Glomerular endothelial cell (primary cell): ENCODE data around the gene FOXP2. TPM values are rescaled to one million over a fixed set of nuclear protein-coding genes. Genes with fewer than 3 reads are reported as not detected.
"Not testable (repeated sequence)": the region's sequence is repeated elsewhere in the genome, so short reads cannot be mapped to it uniquely, and the experiment has no call there.

Experiments used
- DNase-seq: peaks from one replicate; pipeline ENCODE4 v3.0.0-alpha.2; 2011; ENCODE audit warnings: low read depth, low spot score; ENCODE audit errors: extremely low read depth
- total RNA-seq: library from RNA; depleted of rRNA; stranded (reverse); fragments of >200 nt; gene quantifications from 2 replicates; pipeline ENCODE4 v1.2.3, GENCODE V29; 2015

Gene FOXP2
- total RNA-seq, 1 donor from 2014 or later, result 3.5 TPM

- no peak for DNase-seq
Measured at GRCh38 chr7:114488696-114489095, 74.1 kb downstream of the FOXP2 start.

- DNase-seq, result not testable (repeated sequence)
Measured at GRCh38 chr7:114497491-114497890, 82.9 kb downstream of the FOXP2 start.

GRCh38 chr7:114502454-114503254, 88.0 kb downstream of the FOXP2 start:
- no peak for DNase-seq

GRCh38 chr7:114504586-114504985, 90.0 kb downstream of the FOXP2 start:
- no peak for DNase-seq

- DNase-seq, result no peak
Measured at GRCh38 chr7:114507381-114507780, 92.8 kb downstream of the FOXP2 start.

- DNase-seq, result no peak
Measured at GRCh38 chr7:114508086-114508485, 93.5 kb downstream of the FOXP2 start.

GRCh38 chr7:114510824-114511223, 96.2 kb downstream of the FOXP2 start:
- DNase-seq, result not testable (repeated sequence)

GRCh38 chr7:114519240-114519639, 104.6 kb downstream of the FOXP2 start:
- DNase-seq, result no peak

- no peak for DNase-seq
Measured at GRCh38 chr7:114522081-114522480, 107.5 kb downstream of the FOXP2 start.

- no peak for DNase-seq
Measured at GRCh38 chr7:114527589-114527988, 113.0 kb downstream of the FOXP2 start.

GRCh38 chr7:114530057-114530611, 115.5 kb downstream of the FOXP2 start:
- DNase-seq, result no peak

- no peak for DNase-seq
Measured at GRCh38 chr7:114531326-114531725, 116.7 kb downstream of the FOXP2 start.

GRCh38 chr7:114533131-114533530, 118.5 kb downstream of the FOXP2 start:
- no peak for DNase-seq

GRCh38 chr7:114534953-114535352, 120.3 kb downstream of the FOXP2 start:
- DNase-seq, result no peak

- DNase-seq, result no peak
Measured at GRCh38 chr7:114539575-114539974, 125.0 kb downstream of the FOXP2 start.

- DNase-seq, result no peak
Measured at GRCh38 chr7:114540291-114540690, 125.7 kb downstream of the FOXP2 start.

GRCh38 chr7:114547346-114547745, 132.7 kb downstream of the FOXP2 start:
- DNase-seq, result not testable (repeated sequence)

GRCh38 chr7:114548081-114548980, 133.7 kb downstream of the FOXP2 start:
- DNase-seq, result no peak

GRCh38 chr7:114554781-114555537, 140.3 kb downstream of the FOXP2 start:
- DNase-seq, result no peak

GRCh38 chr7:114567416-114567815, 152.8 kb downstream of the FOXP2 start:
- DNase-seq, result no peak

GRCh38 chr7:114569220-114569619, 154.6 kb downstream of the FOXP2 start:
- no peak for DNase-seq
